H1 (cell line): ENCODE data around the gene ELP4. TPM values are rescaled to one million over a fixed set of nuclear protein-coding genes. Genes with fewer than 3 reads are reported as not detected.

Experiments used
- CHD7 ChIP-seq: fragments of 300-600 bp; sonication (generic); IDR thresholded peaks from 2 replicates; pipeline ENCODE4 v1.7.1; 2012; ENCODE audit warnings: low read length, moderate library complexity, mild to moderate bottlenecking, inconsistent platforms; ENCODE audit not compliant: insufficient replicate concordance
- E2F6 ChIP-seq: IDR thresholded peaks from 2 replicates; pipeline ENCODE4 v1.6.1; 2012; ENCODE audit warnings: inconsistent platforms
- polyA plus RNA-seq, 7 experiments: library from polyadenylated mRNA; depleted of rRNA in 3 of 7; stranded (reverse) in 5 of 7; unstranded in 2 of 7; fragments of >200 nt in 5 of 7; fragments of 200-250 nt in 2 of 7; gene quantifications; 1 replicate in 5 of 7; 2 replicates in 1 of 7; 4 replicates in 1 of 7; pipeline versions ENCODE4 v1.2.1 to v1.2.3, GENCODE V29; 2011 to 2013; ENCODE audit warnings: missing spikeins in 2 of 7, mixed read lengths in 2 of 7
- total RNA-seq: library from RNA; stranded (reverse); fragmentation: NEBNext Ultra II Directional; extraction: Animal tissue kit (Norgen Biotek cat#: 25700); gene quantifications from 2 replicates; pipeline ENCODE4 v1.2.1, GENCODE V29; 2021

Gene ELP4
- total and polyA plus RNA-seq, 2 of the 8 experiments (the other 6 are each of a cell fraction or from before 2014, with no cell fraction given) = 14.0 to 18.6 TPM

GRCh38 chr11:31822927-31823643 is 313.5 kb downstream of the ELP4 start (continued):
- TF ChIP-seq CHD7 (no peak), E2F6 (peak; percentile 86)
